Spleen (tissue), 11 donors: Measurements from ENCODE around the gene PHOX2B. TPM values are rescaled to one million over a fixed set of nuclear protein-coding genes. Genes with fewer than 3 reads are reported as not detected.

Experiments used
- DNase-seq: peaks from one replicate; pipeline ENCODE4 v3.0.0-alpha.2; 2020
- H3K27ac ChIP-seq, 8 donors: fragments of 200-600 bp; sonication (generic) in 7 of 8; 1 replicate in 4 of 8; 2 replicates in 4 of 8; pipeline versions ENCODE4 v1.5.0 to v1.8.0; 2016 to 2021; ENCODE audit warnings: inconsistent platforms in 4 of 8, mild to moderate bottlenecking in 4 of 8, moderate library complexity in 1 of 8
- H3K27me3 ChIP-seq, 7 donors: fragments of 200-600 bp; sonication (generic) in 6 of 7; replicated peaks in 1 of 7; 1 replicate in 4 of 7; 2 replicates in 3 of 7; pipeline versions ENCODE4 v1.5.0 to v1.8.0; 2016 to 2021; ENCODE audit warnings: inconsistent platforms in 3 of 7, mild to moderate bottlenecking in 1 of 7
- H3K36me3 ChIP-seq, 6 donors: fragments of 200-600 bp; sonication (generic) in 5 of 6; 1 replicate in 4 of 6; 2 replicates in 2 of 6; pipeline versions ENCODE4 v1.5.0 to v1.8.0; 2016 to 2021; ENCODE audit warnings: inconsistent platforms in 2 of 6
- H3K4me1 ChIP-seq, 6 donors: fragments of 200-600 bp; sonication (generic) in 5 of 6; 1 replicate in 3 of 6; 2 replicates in 3 of 6; pipeline versions ENCODE4 v1.5.0 to v1.8.0; 2016 to 2021; ENCODE audit warnings: inconsistent platforms in 3 of 6
- H3K4me3 ChIP-seq, 8 donors: fragments of 200-600 bp; sonication (generic) in 7 of 8; 1 replicate in 4 of 8; 2 replicates in 4 of 8; pipeline versions ENCODE4 v1.5.0 to v1.8.0; 2016 to 2021; ENCODE audit warnings: inconsistent platforms in 4 of 8, mild to moderate bottlenecking in 4 of 8, moderate library complexity in 2 of 8
- H3K9me3 ChIP-seq, 8 donors: fragments of 200-600 bp; sonication (generic) in 7 of 8; 1 replicate in 4 of 8; 2 replicates in 4 of 8; pipeline versions ENCODE4 v1.5.0 to v1.8.0; 2016 to 2021; ENCODE audit warnings: inconsistent platforms in 4 of 8
- POLR2A ChIP-seq, 3 donors: fragments of 450-650 bp; IDR thresholded peaks; one replicate each; pipeline ENCODE4 v1.5.1; 2017; ENCODE audit warnings: antibody characterized with exemption in 3 of 3, mild to moderate bottlenecking in 1 of 3
- POLR2AphosphoS5 ChIP-seq, 3 donors: sonication (generic); formaldehyde crosslinking; IDR thresholded peaks; one replicate each; pipeline ENCODE4 v1.5.1; 2017; ENCODE audit warnings: antibody characterized with exemption in 3 of 3
- WGBS, 5 donors: extraction: QIAGEN DNeasy Blood & Tissue Kit in 3 of 5; methylation state at CpG; one replicate each; pipeline versions ENCODE4 v1.1.5 to v1.1.7; 2013 to 2018; 5-methylcytosine and 5-hydroxymethylcytosine counted together
- intact Hi-C: fragments of 100-400 bp; cut with DNase I; formaldehyde crosslinking; loops from one replicate; pipeline ENCODE4 v1.15.0; 2023; ENCODE audit warnings: low total_unique reads
- polyA plus RNA-seq, 3 donors: library from polyadenylated mRNA; stranded (reverse); fragments of 200-250 nt; gene quantifications; one replicate each; pipeline ENCODE4 v1.2.1, GENCODE V29; 2013
- total RNA-seq, 7 donors: library from RNA; depleted of rRNA in 3 of 7; stranded (reverse); fragments of >200 nt in 3 of 7; fragmentation: NEBNext Ultra II Directional in 4 of 7; extraction: Animal tissue kit (Norgen Biotek cat#: 25700) in 4 of 7; gene quantifications; one replicate each; pipeline versions ENCODE4 v1.1.0 to v1.2.1, GENCODE V29; 2016 to 2021
- TF ChIP-seq, protein P1 (sequence below), 11 experiments: fragments of 200-600 bp in 7 of 11; fragments of 450-650 bp in 4 of 11; sonication (generic) in 4 of 11; IDR thresholded peaks in 8 of 11; conservative IDR thresholded peaks in 3 of 11; 1 replicate in 7 of 11; 2 replicates in 4 of 11; pipeline versions ENCODE4 v1.4.0 to v1.8.0; 2016 to 2021; ENCODE audit warnings: antibody characterized with exemption in 11 of 11, inconsistent platforms in 4 of 11, mild to moderate bottlenecking in 1 of 11
- donor health status: healthy with polysubstance abuse.
- donor health status: DM: no; HTN: no; CAD: no; lungs with moderate emphysema.
- donor health status: DM: no; HTN: no; CAD: no.
- donor health status: Bipolar disorder and iron deficiency.
- donor health status: healthy.
- donor health status: DM: no; HTN: no; CAD: no.
- donor health status: DM: yes; HTN: yes; CAD: no.

Gene PHOX2B
- total and polyA plus RNA-seq, 10 donors = 0.03 TPM; not detected in 9

DNA sequence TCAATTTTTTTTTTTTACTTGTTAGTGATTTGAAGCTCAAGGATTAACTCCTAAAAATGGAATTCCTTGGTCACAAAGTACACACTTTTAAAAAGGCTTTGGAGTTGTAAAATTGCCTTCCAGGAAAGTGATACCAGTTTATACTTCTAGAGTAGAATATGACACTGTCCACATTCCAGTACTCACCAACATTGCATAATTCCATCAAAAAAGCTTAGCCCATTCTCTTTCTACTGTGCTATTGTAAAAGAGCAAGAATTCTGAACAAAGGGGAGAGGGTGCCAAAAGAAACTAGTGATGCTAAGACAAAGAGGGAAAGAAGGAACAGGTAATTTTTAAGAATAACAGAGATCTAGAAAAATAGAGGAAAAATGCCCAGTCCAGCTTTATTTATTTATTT is 10.4 kb upstream of the PHOX2B start:
- Histone ChIP-seq H3K4me3 (no peak overlapping the region), H3K4me1 (no peaks in the 10 kb centered on the region), H3K9me3 (no peaks in the 10 kb centered on the region), H3K27me3 (peaks cover 0 to 85% (median 12%) of the 10 kb centered on the region in 7 donors), H3K36me3 (no peaks in the 10 kb centered on the region), H3K27ac (no peak overlapping the region)
- intact Hi-C loops = no loop called here
- TF ChIP-seq POLR2AphosphoS5 (IDR thresholded peaks at IDR 0.05) (no peak), POLR2A (IDR thresholded peaks at IDR 0.05) (no peak)
- TF ChIP-seq, protein P1, sequence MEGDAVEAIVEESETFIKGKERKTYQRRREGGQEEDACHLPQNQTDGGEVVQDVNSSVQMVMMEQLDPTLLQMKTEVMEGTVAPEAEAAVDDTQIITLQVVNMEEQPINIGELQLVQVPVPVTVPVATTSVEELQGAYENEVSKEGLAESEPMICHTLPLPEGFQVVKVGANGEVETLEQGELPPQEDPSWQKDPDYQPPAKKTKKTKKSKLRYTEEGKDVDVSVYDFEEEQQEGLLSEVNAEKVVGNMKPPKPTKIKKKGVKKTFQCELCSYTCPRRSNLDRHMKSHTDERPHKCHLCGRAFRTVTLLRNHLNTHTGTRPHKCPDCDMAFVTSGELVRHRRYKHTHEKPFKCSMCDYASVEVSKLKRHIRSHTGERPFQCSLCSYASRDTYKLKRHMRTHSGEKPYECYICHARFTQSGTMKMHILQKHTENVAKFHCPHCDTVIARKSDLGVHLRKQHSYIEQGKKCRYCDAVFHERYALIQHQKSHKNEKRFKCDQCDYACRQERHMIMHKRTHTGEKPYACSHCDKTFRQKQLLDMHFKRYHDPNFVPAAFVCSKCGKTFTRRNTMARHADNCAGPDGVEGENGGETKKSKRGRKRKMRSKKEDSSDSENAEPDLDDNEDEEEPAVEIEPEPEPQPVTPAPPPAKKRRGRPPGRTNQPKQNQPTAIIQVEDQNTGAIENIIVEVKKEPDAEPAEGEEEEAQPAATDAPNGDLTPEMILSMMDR (IDR thresholded peaks at IDR 0.05 in 8 of 11, conservative IDR thresholded peaks at IDR 0.05 in 3 of 11) = no peak
- DNase-seq = no peak

DNA sequence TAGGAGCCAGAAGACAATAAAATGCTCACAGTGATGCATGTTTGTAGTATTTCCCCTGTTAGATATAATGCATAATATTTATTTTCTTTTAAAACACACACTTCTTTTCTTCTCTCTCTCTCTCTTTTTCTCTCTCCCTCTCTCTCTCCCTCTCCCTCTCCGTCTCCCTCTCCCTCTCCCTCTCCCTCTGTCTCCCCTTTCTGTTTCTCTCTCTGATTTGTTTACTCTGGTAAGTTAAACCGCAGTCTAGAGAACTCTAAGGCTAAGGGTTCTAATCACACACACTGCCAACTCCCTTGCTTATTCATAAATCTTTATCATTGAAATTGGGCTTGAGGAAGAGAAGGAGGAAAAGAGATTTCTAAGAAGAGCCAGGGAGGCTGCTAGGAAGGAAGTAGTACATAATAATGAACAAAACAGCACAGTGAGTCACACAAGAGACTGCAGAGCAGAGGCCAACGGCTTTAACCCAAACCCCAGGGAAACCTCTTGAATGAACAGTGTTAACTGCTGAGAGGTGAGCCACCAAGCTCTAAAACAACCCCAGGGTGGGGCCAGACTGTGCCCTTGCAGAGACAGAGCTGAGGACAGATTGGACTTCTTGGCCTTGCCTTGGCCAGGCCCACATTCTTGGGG is 9.1 kb upstream of the PHOX2B start:
- intact Hi-C loops = no loop called here
- WGBS, 5 donors = 23 to 35% (median 32%) methylated on average over 3 of the region's 3 CpGs

DNA sequence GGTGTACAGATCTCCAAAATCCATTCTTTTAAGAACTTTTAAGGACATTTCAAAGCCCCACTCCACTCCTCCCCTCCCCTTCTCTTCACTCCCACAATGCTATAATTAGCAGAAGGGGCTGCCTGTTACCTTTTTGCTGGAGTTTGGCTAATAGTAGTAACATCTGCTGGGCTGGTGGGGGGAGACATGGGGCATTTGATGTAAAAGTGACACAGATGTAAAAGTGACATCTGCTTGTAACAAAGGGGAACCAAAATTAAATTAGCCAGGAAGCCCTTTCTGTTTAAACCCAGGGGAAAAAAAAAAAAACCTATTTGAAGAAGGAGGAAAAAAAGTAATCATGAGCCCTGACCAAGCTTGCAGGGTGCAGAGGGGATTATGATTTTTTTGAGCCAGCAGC is 5.4 kb upstream of the PHOX2B start:
- no peak for TF ChIP-seq POLR2A (IDR thresholded peaks at IDR 0.05)
- no peak for TF ChIP-seq POLR2AphosphoS5 (IDR thresholded peaks at IDR 0.05)
- TF ChIP-seq, protein P1 (IDR thresholded peaks at IDR 0.05 in 8 of 11, conservative IDR thresholded peaks at IDR 0.05 in 3 of 11) = no peak
- intact Hi-C loops = no loop called here
- Histone ChIP-seq H3K4me1 (peaks cover 0 to 20% (median 10%) of the 10 kb centered on the region in 6 donors), H3K9me3 (no peaks in the 10 kb centered on the region), H3K27ac (no peak overlapping the region), H3K36me3 (no peaks in the 10 kb centered on the region), H3K4me3 (no peak overlapping the region), H3K27me3 (peaks cover 3 to 96% (median 59%) of the 10 kb centered on the region in 7 donors)
- no peak for DNase-seq

More for the DNA sequence above, 9.1 kb upstream of the PHOX2B start:
- DNase-seq = no peak
- no peaks in the 10 kb centered on the region for H3K36me3 ChIP-seq
- TF ChIP-seq POLR2A (IDR thresholded peaks at IDR 0.05) (no peak), POLR2AphosphoS5 (IDR thresholded peaks at IDR 0.05) (no peak)
- TF ChIP-seq, protein P1 (IDR thresholded peaks at IDR 0.05 in 8 of 11, conservative IDR thresholded peaks at IDR 0.05 in 3 of 11) = no peak
- no peaks in the 10 kb centered on the region for H3K4me1 ChIP-seq
- peaks cover 0 to 87% (median 25%) of the 10 kb centered on the region in 7 donors for H3K27me3 ChIP-seq
- H3K4me3 ChIP-seq = no peak overlapping the region
- H3K9me3 ChIP-seq = no peaks in the 10 kb centered on the region
- H3K27ac ChIP-seq = no peak overlapping the region

DNA sequence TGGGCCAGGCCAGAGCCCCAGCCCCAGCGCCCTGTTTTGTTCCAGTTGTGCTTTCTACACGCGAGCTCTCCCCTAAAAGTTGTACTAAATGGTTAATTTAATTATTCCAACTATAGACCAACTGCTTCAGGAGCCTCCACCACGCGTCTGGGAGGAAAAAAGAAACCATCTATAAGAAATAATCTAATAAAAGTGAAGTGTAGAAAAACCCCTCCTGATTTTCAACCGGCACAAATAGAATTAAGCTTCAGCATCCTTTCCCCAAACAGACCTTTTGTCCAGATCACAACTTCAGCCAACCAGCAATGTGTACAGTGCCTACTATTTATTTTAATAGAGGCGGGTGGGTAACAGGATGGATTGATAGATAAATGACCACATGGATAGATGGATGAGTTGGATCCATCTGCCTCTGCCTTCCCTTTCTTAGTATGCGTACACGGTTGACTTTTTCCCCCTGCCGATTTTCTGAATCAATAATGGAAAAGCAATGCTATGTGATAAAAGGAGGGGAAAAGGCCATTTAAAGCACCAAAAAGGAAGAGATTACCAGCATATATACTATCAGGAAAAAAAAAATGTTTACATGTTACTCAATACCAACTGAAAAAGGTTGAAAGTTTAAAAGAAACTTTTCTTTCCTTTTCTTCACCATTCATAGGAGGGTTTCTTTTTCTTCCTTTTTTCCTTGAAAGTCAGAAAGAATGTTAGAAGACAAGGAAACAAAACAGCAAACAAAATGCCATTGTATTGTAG is 3.7 kb upstream of the PHOX2B start:
- DNase-seq = no peak
- no peak for TF ChIP-seq POLR2A (IDR thresholded peaks at IDR 0.05)
- TF ChIP-seq, protein P1 (IDR thresholded peaks at IDR 0.05 in 8 of 11, conservative IDR thresholded peaks at IDR 0.05 in 3 of 11) = no peak
- no peak for TF ChIP-seq POLR2AphosphoS5 (IDR thresholded peaks at IDR 0.05)
- no peaks in the 10 kb centered on the region for H3K36me3 ChIP-seq
- no peak overlapping the region for H3K4me3 ChIP-seq
- intact Hi-C loops = no loop called here
- H3K9me3 ChIP-seq = no peaks in the 10 kb centered on the region
- peaks cover 8 to 100% (median 70%) of the 10 kb centered on the region in 7 donors for H3K27me3 ChIP-seq
- peaks cover 0 to 28% (median 13%) of the 10 kb centered on the region in 6 donors for H3K4me1 ChIP-seq
- 13 to 18% (median 14%) methylated on average over 10 of the region's 10 CpGs for WGBS, 5 donors
- no peak overlapping the region for H3K27ac ChIP-seq
